HG03045 (cell line): ENCODE data around the gene RPA1.
A peak's percentile ranks its signal among the peaks of the same experiment; 100 is the strongest.
"Not testable (repeated sequence)": the region's sequence is repeated elsewhere in the genome, so short reads cannot be mapped to it uniquely, and the experiment has no call there.

Experiments
- ATAC-seq: cut with Tn5 transposase; IDR thresholded peaks from one replicate; pipeline ENCODE4 v1.9.1; 2021; ENCODE audit warnings: mild to moderate bottlenecking, moderate library complexity; ENCODE audit not compliant: unreplicated experiment

The RPA1 gene

GRCh38 chr17:1810450-1811103, 19.2 kb upstream of the RPA1 start:
- no peak for ATAC-seq

GRCh38 chr17:1813088-1813487, 16.7 kb upstream of the RPA1 start:
- no peak for ATAC-seq

DNA sequence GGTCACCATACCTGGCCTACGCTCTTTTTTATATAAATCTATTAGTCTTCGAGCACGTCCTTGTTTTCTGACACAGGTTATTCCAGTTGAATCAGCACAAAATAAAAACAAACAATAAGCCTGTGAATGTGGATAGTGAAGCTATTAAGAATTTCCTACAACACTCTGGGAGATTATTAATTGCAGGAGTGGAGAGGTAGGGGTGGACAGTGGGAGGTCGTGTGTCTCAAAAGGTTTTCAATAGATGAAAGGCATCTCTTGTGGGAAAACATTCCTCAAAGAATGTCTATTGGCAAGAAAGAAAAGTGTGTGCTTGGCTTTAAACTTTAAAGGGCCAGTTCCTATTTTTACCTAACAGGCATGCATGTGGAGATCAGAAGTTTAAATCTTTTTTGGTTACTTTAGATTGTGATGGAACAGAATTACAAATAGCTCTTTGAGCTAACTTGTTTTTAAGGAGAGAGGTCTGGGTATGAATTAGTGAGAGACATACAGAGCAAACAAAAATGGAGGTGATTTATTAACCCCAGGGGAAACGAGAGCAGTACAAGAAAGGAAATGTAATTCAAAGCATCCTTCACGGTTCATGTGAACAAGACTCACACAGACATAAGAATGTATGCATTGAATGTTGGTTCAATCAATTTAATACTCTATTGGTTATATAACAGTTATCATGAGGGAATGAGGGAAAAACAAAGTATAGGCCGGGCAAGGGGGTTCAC, 9.1 kb upstream of the RPA1 start:
- ATAC-seq: no peak

GRCh38 chr17:1829216-1829591, 601 bp upstream of the RPA1 start:
- ATAC-seq: peak; percentile 7

- no peak for ATAC-seq
Observed at GRCh38 chr17:1830288-1830687, 483 bp downstream of the RPA1 start.

GRCh38 chr17:1834380-1835149, 4.8 kb downstream of the RPA1 start:
- ATAC-seq: no peak

DNA sequence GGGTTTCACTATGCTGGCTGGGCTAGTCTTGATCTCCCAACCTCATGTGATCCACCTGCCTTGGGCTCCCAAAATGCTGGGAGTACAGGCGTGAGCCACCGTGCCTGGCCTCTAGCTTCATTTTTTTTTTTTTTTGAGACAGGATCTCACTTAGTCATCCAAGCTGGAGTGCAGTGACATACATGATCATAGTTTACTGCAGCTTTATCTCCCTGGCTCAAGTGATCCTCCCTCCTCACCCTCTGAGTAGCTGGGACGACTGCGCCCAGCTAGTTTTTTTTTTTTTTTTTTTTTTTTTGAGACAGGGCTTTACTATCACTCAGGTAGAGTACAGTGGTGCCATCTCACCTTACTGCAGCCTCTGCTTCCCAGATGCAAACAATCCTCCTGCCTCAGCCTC, 9.7 kb downstream of the RPA1 start:
- ATAC-seq: no peak

DNA sequence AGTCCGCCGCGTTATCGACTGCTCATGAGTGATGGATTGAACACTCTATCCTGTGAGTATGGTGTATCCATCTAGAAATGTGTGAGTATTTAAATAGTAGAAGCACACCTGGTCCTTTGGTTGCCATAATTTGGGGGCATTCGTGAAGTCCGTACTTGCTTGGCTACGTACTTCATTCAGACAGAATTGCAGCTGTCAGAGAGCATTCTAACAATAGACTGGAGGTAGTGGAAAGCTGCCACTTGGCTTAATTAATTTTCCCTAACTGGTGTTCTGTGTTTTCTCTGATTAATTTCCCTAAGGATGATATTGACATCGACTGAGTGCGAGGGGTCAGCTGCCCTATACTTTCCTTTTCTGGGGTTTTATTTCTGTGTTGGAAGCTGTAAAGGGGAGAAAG, 14.1 kb downstream of the RPA1 start:
- ATAC-seq: no peak

- ATAC-seq: no peak
Observed at GRCh38 chr17:1847191-1847590, 17.4 kb downstream of the RPA1 start.

DNA sequence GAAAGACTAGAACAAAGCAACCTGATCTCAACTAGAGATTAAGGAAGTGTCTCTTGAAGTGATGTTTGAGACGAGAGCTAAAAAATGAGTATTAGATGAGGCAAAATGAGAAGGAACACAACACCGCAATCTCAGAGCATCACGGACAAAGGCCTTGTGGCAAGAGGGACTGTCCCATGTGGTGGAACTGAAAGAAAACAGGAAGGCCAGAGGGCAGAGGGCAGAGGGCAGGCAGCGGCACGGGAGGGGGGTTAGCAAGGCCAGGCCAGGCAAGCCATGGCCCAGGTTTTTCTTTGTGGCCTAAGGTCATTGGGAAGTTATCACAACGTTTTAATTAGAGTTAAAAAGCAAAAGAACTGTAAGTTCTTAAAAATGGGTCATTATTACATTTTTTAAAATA, 22.5 kb downstream of the RPA1 start:
- ATAC-seq: no peak

- no peak for ATAC-seq
Observed at GRCh38 chr17:1853698-1854097, 23.9 kb downstream of the RPA1 start.

GRCh38 chr17:1856462-1856861, 26.7 kb downstream of the RPA1 start:
- ATAC-seq: not testable (repeated sequence)

DNA sequence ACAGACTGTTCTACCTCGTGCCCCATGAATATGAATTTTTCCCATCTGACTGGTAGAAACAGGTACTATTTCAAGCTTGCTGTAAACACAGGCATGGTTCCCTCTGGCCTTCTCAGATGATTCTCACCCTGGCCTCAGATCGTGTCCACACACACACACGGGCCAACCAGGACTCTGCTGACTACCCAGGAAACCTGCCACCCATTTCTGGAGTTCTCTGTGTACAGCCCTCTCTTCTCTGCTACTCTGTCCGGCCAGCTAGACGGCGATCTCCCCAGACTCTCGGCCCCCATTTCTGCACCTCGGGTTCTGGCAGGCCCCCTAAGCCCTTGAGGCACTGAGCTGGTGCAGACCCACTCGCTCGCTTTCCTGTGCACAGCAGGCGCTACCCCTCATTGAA, 31.2 kb downstream of the RPA1 start:
- ATAC-seq: no peak

DNA sequence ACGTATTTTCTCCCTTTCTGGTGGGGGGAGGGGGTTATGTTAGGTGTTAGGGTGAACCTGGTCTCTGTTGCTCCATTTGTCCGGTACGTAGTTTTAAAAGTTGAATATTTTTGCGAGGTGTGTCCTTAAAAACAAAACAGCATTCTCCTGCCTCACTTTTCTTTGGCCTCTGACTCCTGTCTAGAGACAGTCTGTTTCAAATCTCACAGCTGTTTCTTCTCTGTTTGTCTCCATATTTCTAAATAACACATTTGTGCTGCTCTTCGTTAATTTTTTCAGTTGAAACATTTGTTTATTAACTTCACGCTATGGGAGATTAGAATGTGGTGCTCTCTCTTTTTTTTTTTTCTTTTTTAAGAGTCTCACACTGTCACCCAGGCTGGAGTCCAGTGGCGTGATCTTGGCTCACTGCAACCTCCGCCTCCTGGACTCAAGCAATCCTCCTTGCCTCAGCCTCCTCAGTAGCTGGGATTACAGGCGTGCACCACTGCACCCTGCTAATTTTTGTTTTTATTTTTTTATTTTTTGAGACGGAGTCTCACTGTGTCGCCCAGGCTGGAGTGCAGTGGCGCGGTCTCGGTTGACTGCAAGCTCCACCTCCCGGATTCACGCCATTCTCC, 31.7 kb downstream of the RPA1 start:
- no peak for ATAC-seq

- no peak for ATAC-seq
Observed at GRCh38 chr17:1865252-1866037, 35.6 kb downstream of the RPA1 start.

- no peak for ATAC-seq
Observed at GRCh38 chr17:1867307-1867706, 37.5 kb downstream of the RPA1 start.

- no peak for ATAC-seq
Observed at GRCh38 chr17:1868090-1868489, 38.3 kb downstream of the RPA1 start.

DNA sequence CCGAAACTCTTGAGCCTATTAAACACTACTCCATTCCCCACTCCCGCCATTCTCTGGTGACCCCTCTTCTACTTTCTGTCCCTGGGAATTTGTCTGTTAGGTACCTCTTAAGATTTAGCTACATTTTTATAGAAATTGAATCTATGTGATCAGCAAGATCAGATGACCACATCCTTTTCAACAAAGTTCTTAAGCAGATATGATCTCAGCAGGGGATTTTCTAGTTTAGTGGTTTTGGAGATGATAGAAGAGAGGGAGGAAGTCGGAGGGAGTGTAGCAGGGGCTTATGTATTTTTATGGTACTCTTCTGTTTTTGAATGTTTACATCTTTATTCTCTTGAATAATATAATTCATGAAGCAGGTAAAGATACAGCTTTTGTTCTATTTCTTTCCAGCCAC, 40.8 kb downstream of the RPA1 start:
- ATAC-seq: no peak

DNA sequence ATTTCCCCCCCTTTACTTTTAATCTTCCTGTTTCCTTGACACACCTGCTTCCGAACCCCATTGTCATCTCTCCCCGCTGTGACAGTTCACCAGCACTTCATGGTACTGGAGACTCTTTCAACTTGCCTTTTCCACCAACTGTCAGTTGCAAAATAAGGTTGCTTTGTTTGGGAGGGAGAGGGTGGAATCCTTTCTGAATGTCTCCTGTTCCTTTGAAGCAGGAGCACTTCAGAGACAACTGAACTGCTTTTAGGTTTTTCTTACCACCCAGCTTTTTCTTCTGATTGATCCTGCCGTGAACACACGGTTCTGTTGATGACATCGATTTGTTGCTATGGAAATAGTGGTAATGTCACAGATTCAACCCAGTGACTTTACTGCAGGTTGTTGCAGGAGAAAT, 42.0 kb downstream of the RPA1 start:
- ATAC-seq: no peak

DNA sequence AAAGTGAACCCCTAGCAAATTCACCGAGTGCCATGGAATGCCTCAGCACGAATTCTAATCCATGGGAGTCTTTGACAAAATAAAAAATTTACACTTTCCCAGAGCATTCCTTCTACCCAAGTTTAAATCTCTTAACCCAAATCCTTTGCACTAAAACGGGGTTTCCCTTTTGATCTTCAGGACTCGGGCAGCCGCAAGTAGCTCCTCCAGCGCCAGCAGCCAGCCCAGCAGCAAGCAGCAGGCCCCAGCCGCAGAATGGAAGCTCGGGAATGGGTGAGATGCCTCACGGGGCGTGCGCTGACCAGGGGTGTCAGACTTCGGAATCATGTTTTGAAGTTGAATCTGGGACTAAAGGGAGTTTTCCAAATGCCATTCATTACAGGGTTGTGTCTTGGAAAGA, 42.4 kb downstream of the RPA1 start:
- no peak for ATAC-seq

DNA sequence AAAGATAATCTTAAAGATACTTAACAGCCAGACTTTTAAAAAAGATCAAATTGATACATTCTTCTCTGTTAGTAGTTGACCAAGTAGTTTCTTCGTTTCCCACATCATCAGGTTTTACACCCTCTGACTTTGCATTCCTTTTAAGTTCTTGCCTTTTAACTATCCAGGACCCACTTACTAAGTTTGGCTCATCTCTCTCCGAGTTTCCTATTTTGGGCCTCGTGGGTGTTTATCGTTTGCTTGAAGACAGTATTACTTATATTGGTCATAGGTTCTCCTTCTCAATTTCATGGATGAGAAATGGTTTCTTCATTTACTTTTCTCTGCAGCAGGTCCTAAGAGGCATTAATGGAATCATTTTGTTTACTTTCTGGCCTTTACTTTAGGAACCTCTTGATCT, 43.2 kb downstream of the RPA1 start:
- no peak for ATAC-seq
